EH (cell line): ENCODE measurements around the gene GTF2F1.
"Not testable (repeated sequence)": the region's sequence is repeated elsewhere in the genome, so short reads cannot be mapped to it uniquely, and the experiment has no call there.

Experiments used
- DNase-seq: peaks from one replicate; pipeline ENCODE4 v3.0.0-alpha.2; 2015; ENCODE audit warnings: low read depth

GTF2F1 gene

GRCh38 chr19:6355321-6356040, 37.5 kb downstream of the GTF2F1 start:
- DNase-seq = not testable (repeated sequence)

DNA sequence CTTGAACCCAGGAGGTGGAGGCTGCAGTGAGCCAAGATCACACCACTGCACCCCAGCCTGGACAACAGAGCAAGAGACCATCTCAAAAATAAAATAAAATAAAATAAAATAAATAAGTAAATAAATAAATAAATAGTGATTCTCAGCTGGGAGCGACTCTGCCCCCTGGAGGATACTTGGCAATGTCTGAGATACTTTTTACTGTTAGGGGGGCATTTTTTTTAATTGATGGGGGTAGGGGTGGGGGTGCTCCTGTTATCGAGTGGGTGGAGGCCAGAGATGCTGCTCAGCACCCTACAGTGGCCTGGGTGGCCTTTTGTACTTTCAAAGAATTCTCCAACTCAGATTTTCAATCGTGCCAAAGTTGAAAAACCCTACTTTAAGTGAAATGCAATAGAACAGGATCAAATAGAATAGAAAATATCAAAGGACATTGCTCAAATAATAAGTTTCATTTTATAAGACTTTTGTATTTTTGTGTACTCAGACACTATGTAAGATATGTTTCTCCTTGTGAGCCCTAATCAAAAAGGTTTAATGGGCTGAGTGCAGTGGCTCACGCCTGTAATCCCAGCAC, 38.8 kb downstream of the GTF2F1 start:
- peak; percentile 37 for DNase-seq

DNA sequence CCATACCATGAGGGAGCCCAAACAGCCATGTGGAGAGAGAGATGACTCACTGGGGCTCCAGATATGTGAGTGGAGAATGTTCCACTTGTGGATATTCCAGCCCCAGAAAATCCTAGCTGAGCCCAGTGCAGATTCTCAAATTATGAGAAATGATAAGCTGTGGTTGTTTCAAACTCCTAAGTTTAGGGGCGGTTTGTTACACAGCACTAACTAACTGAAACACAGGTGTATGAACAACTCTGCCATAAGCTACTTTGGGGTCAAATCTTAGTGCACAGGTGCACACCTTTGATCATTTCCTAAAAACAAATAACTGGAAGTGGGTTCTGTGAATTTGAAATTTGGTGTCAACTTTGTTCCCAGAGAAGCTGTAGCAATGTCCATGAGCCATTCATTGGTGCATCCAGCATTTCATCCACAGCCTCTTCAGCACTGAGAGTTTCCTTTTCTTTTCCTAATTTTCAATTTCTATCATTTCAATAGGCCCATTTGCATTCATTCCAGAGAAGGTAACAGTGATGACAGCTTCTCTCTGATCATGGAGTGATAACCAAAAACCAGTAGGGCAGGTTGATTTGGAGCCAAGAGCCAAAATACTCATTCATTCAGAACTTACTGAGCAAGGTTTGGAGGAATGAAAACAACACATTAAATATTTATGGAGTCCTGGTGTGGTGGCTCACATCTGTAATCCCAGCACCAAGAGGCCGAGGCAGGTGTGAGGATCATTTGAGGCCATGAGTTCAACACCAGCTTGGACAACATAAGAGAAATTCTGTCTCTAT, 40.4 kb downstream of the GTF2F1 start:
- DNase-seq = no peak

- no peak for DNase-seq
Measured at GRCh38 chr19:6350688-6351087, 42.3 kb downstream of the GTF2F1 start.

- DNase-seq = not testable (repeated sequence)
Measured at GRCh38 chr19:6349271-6349670, 43.7 kb downstream of the GTF2F1 start.

GRCh38 chr19:6343462-6343861, 49.5 kb downstream of the GTF2F1 start:
- no peak for DNase-seq

GRCh38 chr19:6340493-6341201, 52.3 kb downstream of the GTF2F1 start:
- no peak for DNase-seq

DNA sequence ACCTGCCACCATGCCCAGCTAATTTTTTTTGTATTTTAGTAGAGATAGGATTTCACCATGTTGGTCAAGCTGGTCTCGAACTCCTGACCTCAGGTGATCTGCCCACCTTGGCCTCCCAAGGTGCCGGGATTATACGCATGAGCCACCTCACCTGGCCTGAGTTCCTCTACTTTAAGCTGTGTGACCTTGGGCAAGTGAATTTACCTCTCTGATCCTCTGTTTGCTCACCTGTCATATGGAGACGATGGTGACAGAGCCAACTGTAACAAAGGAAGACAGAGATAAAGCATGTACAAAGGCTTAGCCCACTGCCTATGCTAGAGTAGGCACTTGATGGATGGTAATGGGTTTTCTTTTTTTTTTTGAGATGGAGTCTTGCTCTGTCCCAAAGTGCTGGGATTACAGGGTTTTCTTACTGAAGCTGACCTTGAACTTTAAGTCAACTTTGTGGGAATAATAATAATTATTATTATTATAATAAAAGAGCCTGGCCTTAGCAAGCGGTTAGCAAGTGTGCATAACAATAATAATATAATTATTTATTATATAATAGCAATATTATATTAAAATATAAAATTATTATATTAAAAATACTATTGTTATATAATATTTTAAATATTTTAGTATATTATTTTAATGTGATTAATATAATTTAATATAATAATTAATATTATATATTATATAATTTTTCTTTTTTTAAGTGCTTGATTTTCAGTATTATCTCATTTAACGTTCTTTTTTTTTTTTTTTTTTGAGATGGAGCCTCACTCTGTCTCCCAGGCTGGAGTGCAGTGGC, 58.3 kb downstream of the GTF2F1 start:
- no peak for DNase-seq

DNA sequence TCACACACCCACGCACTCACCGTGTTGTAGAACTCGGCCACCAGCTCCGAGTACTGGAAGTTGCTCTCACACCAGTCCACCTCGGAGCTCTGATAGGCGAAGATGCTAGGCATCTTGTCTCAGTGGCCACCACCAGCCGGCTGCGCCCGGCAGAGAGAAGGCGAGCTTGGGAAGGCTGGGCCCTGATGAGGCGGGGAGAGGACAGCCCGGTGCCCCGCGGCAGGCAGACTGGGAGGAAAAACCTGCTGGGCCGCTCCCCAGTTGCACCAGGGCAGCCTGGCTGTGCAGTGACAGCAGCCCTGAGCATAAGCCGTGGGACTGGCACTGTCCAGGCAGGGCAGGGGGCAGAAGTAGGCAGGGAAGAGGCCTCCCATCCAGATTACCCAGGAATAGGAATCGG, 59.5 kb downstream of the GTF2F1 start, which contains the start of gene ACER1:
Gene ACER1 (minus strand): TSS at position 174 of the 400 bp plus-strand sequence. CDS start 61 bp downstream, at position 113.
- no peak for DNase-seq
